ENCODE measurements around the gene PBRM1. TPM values are rescaled to one million over a fixed set of nuclear protein-coding genes. Genes with fewer than 3 reads are reported as not detected.
A peak's percentile ranks its signal among the peaks of the same experiment; 100 is the strongest.

PBRM1 gene
- total RNA-seq, 6 experiments from 2014 or later = 44.1 to 64.2 (median 56.0) TPM

- H3K27me3 Mint-ChIP-seq (ENCODE audit: insufficient read depth) = no peaks in the 10 kb centered on the region; the same call in 1 of the 2 replicates
- no peaks in the 10 kb centered on the region for H3K9me3 Mint-ChIP-seq
- H3K36me3 Mint-ChIP-seq (ENCODE audit: low read depth) = peaks cover 49% of the 10 kb centered on the region
- DNase-seq = no peak
- peaks cover 48% of the 10 kb centered on the region for H3K4me1 Mint-ChIP-seq (ENCODE audit: low read depth)
- TF ChIP-seq, protein P1, sequence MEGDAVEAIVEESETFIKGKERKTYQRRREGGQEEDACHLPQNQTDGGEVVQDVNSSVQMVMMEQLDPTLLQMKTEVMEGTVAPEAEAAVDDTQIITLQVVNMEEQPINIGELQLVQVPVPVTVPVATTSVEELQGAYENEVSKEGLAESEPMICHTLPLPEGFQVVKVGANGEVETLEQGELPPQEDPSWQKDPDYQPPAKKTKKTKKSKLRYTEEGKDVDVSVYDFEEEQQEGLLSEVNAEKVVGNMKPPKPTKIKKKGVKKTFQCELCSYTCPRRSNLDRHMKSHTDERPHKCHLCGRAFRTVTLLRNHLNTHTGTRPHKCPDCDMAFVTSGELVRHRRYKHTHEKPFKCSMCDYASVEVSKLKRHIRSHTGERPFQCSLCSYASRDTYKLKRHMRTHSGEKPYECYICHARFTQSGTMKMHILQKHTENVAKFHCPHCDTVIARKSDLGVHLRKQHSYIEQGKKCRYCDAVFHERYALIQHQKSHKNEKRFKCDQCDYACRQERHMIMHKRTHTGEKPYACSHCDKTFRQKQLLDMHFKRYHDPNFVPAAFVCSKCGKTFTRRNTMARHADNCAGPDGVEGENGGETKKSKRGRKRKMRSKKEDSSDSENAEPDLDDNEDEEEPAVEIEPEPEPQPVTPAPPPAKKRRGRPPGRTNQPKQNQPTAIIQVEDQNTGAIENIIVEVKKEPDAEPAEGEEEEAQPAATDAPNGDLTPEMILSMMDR (IDR thresholded peaks at IDR 0.05) = no peak
- peak overlapping the region; percentile 71 for H3K27ac Mint-ChIP-seq
- H3K4me3 Mint-ChIP-seq = no peak overlapping the region
Observed at GRCh38 chr3:52693071-52693470, 7.4 kb upstream of the PBRM1 start.

GRCh38 chr3:52690560-52690959 is 4.8 kb upstream of the PBRM1 start:
- H3K27ac Mint-ChIP-seq = peak overlapping the region; percentile 19
- H3K4me3 Mint-ChIP-seq = no peak overlapping the region
- peaks cover 3% of the 10 kb centered on the region for H3K27me3 Mint-ChIP-seq (ENCODE audit: insufficient read depth)
- no peaks in the 10 kb centered on the region; the same call in 1 of the 2 replicates for H3K9me3 Mint-ChIP-seq
- no peak for DNase-seq
- peaks cover 53% of the 10 kb centered on the region for H3K4me1 Mint-ChIP-seq (ENCODE audit: low read depth)
- peaks cover 63% of the 10 kb centered on the region for H3K36me3 Mint-ChIP-seq (ENCODE audit: low read depth)
- TF ChIP-seq, protein P1 (IDR thresholded peaks at IDR 0.05) = no peak

DNA sequence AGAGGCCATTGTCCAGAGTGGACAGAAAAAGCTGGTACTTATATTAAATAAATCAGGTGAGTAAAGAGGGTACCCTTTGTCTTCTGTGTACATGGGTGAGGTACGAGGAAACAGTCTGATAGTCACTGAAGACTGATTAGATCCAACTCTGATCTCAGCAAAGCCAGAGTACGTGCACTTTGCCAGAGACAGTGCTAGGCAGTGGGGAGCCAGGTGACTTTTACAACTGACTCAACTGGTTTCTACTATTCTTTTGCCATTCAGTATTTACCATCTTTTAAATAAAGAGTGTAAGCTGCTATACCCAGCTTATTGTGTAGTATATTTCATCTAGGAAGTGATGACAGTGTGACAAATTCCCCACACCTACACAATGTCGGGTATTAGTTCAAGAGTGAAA is 3.4 kb upstream of the PBRM1 start:
- H3K4me1 Mint-ChIP-seq (ENCODE audit: low read depth) = peaks cover 62% of the 10 kb centered on the region
- peaks cover 69% of the 10 kb centered on the region for H3K36me3 Mint-ChIP-seq (ENCODE audit: low read depth)
- DNase-seq = no peak
- H3K27ac Mint-ChIP-seq = peak overlapping the region; percentile 52
- H3K27me3 Mint-ChIP-seq (ENCODE audit: insufficient read depth) = peaks cover 3% of the 10 kb centered on the region
- H3K4me3 Mint-ChIP-seq = no peak overlapping the region
- TF ChIP-seq, protein P1 (IDR thresholded peaks at IDR 0.05) = no peak
- no peaks in the 10 kb centered on the region; the same call in 1 of the 2 replicates for H3K9me3 Mint-ChIP-seq

GRCh38 chr3:52688266-52688665 is 2.6 kb upstream of the PBRM1 start:
- DNase-seq = no peak
- H3K4me3 Mint-ChIP-seq = no peak overlapping the region; the same call in 1 of the 2 replicates
- H3K36me3 Mint-ChIP-seq (ENCODE audit: low read depth) = peaks cover 62% of the 10 kb centered on the region
- H3K27ac Mint-ChIP-seq = peak overlapping the region; percentile 99
- no peaks in the 10 kb centered on the region; the same call in 1 of the 2 replicates for H3K9me3 Mint-ChIP-seq
- TF ChIP-seq, protein P1 (IDR thresholded peaks at IDR 0.05) = no peak
- H3K4me1 Mint-ChIP-seq (ENCODE audit: low read depth) = peaks cover 63% of the 10 kb centered on the region
- peaks cover 3% of the 10 kb centered on the region for H3K27me3 Mint-ChIP-seq (ENCODE audit: insufficient read depth)

DNA sequence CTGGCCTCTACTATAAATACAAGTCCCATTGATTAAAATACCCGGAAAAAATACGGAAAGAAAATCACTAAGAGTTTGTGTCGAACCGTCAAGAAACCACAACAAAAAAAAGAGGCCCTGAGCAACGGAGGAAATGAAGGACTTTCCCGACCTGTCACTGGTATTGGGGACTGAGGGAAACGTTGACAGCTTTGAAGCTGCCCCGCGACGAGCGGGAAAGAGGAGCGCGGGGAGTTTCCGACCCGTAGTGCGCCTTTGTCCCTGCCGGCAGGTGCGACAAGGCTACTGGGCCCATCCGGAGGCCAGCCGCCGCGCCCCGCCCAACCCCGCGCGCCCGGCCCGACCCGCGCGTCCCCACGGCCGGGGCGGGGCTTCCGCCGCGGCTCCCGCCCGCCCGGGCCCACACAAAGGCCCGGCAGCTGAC is 416 bp downstream of the PBRM1 start:
- peaks cover 67% of the 10 kb centered on the region for H3K4me1 Mint-ChIP-seq (ENCODE audit: low read depth)
- peaks cover 47% of the 10 kb centered on the region for H3K36me3 Mint-ChIP-seq (ENCODE audit: low read depth)
- DNase-seq = peak; percentile 28

More for the DNA sequence above, 416 bp downstream of the PBRM1 start:
- H3K9me3 Mint-ChIP-seq = no peaks in the 10 kb centered on the region; the same call in 1 of the 2 replicates
- peaks cover 3% of the 10 kb centered on the region for H3K27me3 Mint-ChIP-seq (ENCODE audit: insufficient read depth)
- H3K27ac Mint-ChIP-seq = peak overlapping the region; percentile 90
- TF ChIP-seq, protein P1 (IDR thresholded peaks at IDR 0.05) = no peak
- peak overlapping the region; percentile 91 for H3K4me3 Mint-ChIP-seq
